ENCODE results near the gene TSSK6. TPM values are rescaled to one million over a fixed set of nuclear protein-coding genes. Genes with fewer than 3 reads are reported as not detected.

Gene TSSK6
- total RNA-seq, 1 donor from 2014 or later, result 3.2 TPM

DNA sequence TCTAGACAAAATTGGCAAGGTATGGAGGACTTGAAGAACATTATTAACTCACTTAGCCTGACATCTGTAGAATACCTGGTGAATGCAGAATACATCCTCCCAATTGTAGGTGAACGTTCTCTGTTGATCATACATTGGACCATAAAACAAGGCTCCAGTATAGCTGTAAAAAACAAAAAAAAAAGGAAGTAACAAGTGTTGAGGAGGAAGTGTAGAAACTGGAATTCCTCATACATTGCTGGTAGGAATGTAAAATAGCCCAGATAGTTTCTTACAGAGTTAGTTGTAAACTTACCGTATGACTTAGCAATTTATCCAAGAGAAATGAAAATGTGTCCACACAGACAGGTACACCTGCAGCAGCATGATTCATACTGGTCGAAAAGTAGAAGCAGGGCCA is 44.8 kb downstream of the TSSK6 start:
- no peak for FAIRE-seq
- DNase-seq (ENCODE audit: low read depth), result no peak
- TF ChIP-seq, protein P1, sequence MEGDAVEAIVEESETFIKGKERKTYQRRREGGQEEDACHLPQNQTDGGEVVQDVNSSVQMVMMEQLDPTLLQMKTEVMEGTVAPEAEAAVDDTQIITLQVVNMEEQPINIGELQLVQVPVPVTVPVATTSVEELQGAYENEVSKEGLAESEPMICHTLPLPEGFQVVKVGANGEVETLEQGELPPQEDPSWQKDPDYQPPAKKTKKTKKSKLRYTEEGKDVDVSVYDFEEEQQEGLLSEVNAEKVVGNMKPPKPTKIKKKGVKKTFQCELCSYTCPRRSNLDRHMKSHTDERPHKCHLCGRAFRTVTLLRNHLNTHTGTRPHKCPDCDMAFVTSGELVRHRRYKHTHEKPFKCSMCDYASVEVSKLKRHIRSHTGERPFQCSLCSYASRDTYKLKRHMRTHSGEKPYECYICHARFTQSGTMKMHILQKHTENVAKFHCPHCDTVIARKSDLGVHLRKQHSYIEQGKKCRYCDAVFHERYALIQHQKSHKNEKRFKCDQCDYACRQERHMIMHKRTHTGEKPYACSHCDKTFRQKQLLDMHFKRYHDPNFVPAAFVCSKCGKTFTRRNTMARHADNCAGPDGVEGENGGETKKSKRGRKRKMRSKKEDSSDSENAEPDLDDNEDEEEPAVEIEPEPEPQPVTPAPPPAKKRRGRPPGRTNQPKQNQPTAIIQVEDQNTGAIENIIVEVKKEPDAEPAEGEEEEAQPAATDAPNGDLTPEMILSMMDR (IDR thresholded peaks at IDR 0.05; ENCODE audit: insufficient read depth, low read length, severe bottlenecking), result no peak
- no peak overlapping the region for H3K4me3 ChIP-seq (ENCODE audit: low read depth, low read length)
- peaks cover 21% of the 10 kb centered on the region for H3K36me3 ChIP-seq (ENCODE audit: control insufficient read depth, insufficient read depth, low read length)
- H3K27me3 ChIP-seq (ENCODE audit: control insufficient read depth, insufficient read depth, low read length), result no peaks in the 10 kb centered on the region

DNA sequence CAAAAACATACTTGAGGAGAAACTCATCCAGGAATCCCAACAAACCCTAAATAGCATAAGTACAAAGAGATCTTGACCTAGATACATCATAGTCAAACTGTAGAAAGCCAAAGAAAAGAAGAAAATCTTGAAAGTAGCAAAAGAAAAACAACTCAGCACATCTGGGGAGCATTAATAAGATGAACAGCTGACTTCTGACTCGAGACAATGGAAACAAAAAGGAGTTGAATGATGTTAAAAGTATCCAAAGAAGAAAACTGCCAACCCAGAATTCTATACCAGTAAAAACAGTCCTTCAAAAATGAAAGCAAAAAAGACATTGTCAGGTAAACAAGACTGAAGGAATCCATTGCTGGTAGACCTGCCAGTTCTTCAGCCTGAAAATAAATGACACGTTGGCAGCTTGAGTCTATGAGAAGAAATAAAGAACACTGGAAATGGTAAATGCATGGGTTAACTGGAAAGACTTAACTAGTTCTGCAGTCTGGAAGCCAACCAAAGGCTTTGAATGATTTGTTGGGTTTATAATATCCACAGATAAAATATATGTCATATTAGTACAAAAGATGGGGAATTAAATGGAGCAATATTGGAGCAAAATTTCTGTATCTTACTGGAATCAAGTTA is 46.8 kb downstream of the TSSK6 start:
- DNase-seq (ENCODE audit: low read depth) (no peak), FAIRE-seq (no peak)
- TF ChIP-seq, protein P1 (IDR thresholded peaks at IDR 0.05; ENCODE audit: insufficient read depth, low read length, severe bottlenecking), result no peak
- no peak overlapping the region for H3K4me3 ChIP-seq (ENCODE audit: low read depth, low read length)
- no peaks in the 10 kb centered on the region for H3K27me3 ChIP-seq (ENCODE audit: control insufficient read depth, insufficient read depth, low read length)
- H3K36me3 ChIP-seq (ENCODE audit: control insufficient read depth, insufficient read depth, low read length), result peaks cover 27% of the 10 kb centered on the region

DNA sequence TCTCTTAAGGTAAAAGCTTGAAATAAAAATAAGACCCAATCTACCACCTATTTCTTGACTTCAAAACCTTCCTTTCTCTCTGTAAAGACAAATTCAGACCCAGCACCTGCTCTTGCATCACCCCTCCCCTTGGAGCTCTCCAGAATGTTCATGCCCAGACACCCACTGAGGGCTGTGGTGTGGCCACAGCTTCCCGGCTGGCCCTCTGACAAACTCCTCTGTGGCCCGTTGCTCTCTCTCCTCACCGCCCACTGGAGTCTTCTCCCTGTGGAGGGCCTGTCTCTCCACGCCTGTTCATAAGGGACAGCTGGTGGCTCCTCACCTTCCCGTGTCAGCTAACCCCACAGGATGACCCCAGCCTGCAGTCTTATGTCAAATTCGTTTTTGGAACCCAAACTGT is 49.1 kb downstream of the TSSK6 start:
- DNase-seq (ENCODE audit: low read depth), result no peak
- Histone ChIP-seq H3K27me3 (ENCODE audit: control insufficient read depth, insufficient read depth, low read length) (no peaks in the 10 kb centered on the region), H3K4me3 (ENCODE audit: low read depth, low read length) (no peak overlapping the region), H3K36me3 (ENCODE audit: control insufficient read depth, insufficient read depth, low read length) (peaks cover 21% of the 10 kb centered on the region)
- FAIRE-seq, result no peak
- TF ChIP-seq, protein P1 (IDR thresholded peaks at IDR 0.05; ENCODE audit: insufficient read depth, low read length, severe bottlenecking), result no peak

DNA sequence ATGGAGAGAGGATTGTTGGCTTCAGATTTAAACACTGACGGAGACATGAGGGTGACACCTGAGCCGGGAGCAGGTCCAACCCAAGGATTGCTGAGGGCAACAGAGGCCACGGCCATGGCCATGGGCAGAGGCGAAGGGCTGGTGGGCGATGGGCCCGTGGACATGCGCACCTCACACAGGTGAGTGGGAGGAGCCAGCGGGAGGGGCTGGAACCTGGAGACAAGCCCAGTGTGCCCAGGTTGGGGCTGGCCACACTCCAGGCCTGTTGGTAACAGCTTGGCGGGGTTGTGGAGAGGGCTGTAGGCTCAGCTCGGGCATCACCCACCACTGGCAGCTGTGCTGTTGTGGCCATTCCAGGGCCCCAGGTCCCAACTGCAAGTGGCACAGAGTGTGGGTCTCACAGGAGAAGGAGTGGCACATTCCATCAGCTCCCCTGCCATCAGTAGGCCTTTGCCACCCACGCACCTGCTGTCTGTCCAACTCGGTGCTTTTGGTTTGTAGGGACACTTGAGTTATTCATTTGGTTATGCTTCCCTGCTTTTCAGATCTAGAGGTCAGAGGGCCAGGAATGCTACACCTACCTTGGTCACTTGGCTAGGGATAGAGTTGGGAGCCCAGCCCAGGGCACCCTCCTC is 49.8 kb downstream of the TSSK6 start:
- no peak for FAIRE-seq
- TF ChIP-seq, protein P1 (IDR thresholded peaks at IDR 0.05; ENCODE audit: insufficient read depth, low read length, severe bottlenecking), result no peak
- peaks cover 21% of the 10 kb centered on the region for H3K36me3 ChIP-seq (ENCODE audit: control insufficient read depth, insufficient read depth, low read length)
- no peak overlapping the region for H3K4me3 ChIP-seq (ENCODE audit: low read depth, low read length)
- no peak for DNase-seq (ENCODE audit: low read depth)
- H3K27me3 ChIP-seq (ENCODE audit: control insufficient read depth, insufficient read depth, low read length), result no peaks in the 10 kb centered on the region

DNA sequence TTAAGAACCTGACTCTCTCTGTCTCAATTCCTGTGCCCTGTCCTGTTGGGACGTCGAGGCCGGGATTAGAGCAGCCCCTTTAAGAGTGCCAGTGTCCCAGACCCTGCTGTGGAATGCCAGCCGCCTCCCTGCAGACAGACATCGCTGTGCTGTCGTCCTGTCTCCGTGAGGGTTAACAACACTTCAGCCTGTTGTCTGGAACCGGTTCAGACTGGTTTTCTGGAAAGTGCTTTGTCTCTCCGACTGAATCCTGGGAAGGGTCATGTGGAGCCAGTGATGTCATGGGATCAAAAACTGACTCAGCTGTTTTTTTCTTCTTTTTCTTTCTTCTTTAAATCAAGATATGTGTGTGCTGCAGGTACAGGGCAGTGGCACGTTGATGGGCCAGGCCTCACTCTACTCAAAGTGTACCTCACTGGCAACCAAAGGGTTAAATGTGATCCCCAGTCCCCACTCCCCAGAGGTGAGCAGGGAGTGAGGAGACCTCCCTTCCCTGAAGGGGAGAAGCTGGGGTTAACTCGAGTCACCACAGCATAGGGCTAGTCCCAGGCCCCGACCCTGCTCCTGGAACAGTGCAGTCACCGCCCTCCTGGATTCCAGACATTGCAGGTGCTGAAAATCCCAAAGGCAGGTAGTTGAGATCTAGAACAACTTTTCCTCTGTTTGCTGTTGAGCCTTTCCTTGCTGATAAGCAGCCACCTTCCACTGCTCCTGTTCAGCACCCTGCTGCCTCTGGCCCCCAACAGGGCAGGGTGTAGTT is 50.8 kb downstream of the TSSK6 start:
- peaks cover 23% of the 10 kb centered on the region for H3K36me3 ChIP-seq (ENCODE audit: control insufficient read depth, insufficient read depth, low read length)
- TF ChIP-seq, protein P1 (IDR thresholded peaks at IDR 0.05; ENCODE audit: insufficient read depth, low read length, severe bottlenecking), result no peak
- FAIRE-seq (peak; percentile 32), DNase-seq (ENCODE audit: low read depth) (peak; percentile 81)
- no peaks in the 10 kb centered on the region for H3K27me3 ChIP-seq (ENCODE audit: control insufficient read depth, insufficient read depth, low read length)
- H3K4me3 ChIP-seq (ENCODE audit: low read depth, low read length), result no peak overlapping the region

Other genes starting within 250 kb of the TSSK6 start
- not detected in 2 replicates for gene TM6SF2, start 242.2 kb downstream of the TSSK6 start, total RNA-seq
- gene SUGP1, start 195.0 kb downstream of the TSSK6 start, total RNA-seq, result 18.7 and 36.4 TPM in 2 replicates
- gene MAU2, start 194.7 kb downstream of the TSSK6 start, total RNA-seq, result 12.1 and 16.8 TPM in 2 replicates
- gene GATAD2A, start 109.9 kb downstream of the TSSK6 start, total RNA-seq, result 48.4 and 49.0 TPM in 2 replicates
- gene NDUFA13, start 677 bp upstream of the TSSK6 start, total RNA-seq, result 182 and 374 TPM in 2 replicates
- 0.38 and 0.79 TPM in 2 replicates for gene YJEFN3, start 13.4 kb upstream of the TSSK6 start, total RNA-seq
- under 0.01 and 0.13 TPM in 2 replicates for gene CILP2, start 22.7 kb upstream of the TSSK6 start, total RNA-seq
- gene PBX4, start 103.1 kb upstream of the TSSK6 start, total RNA-seq, result 0.53 and 0.64 TPM in 2 replicates
- 5.5 and 5.6 TPM in 2 replicates for gene LPAR2, start 112.7 kb upstream of the TSSK6 start, total RNA-seq
- gene GMIP, start 128.1 kb upstream of the TSSK6 start, total RNA-seq, result 3.2 and 3.7 TPM in 2 replicates
- 20.3 and 22.7 TPM in 2 replicates for gene ATP13A1, start 148.1 kb upstream of the TSSK6 start, total RNA-seq
- gene ZNF101, start 153.3 kb upstream of the TSSK6 start, total RNA-seq, result 8.7 and 14.6 TPM in 2 replicates
- 4.2 and 5.6 TPM in 2 replicates for gene ZNF14, start 217.6 kb upstream of the TSSK6 start, total RNA-seq

Data from bronchial epithelial cell (primary cell).